Measurements from ENCODE around the gene C16orf86.

Gene C16orf86

GRCh38 chr16:67654403-67654911 lies 12.2 kb upstream of the C16orf86 start:
- peak; percentile 25 for DNase-seq

GRCh38 chr16:67655363-67655762 lies 11.3 kb upstream of the C16orf86 start:
- no peak for DNase-seq

- no peak for DNase-seq
Measured at GRCh38 chr16:67656344-67657016, 10.1 kb upstream of the C16orf86 start.

GRCh38 chr16:67657017-67657608 lies 9.5 kb upstream of the C16orf86 start:
- peak; percentile 23 for DNase-seq

GRCh38 chr16:67657751-67658518 lies 8.7 kb upstream of the C16orf86 start:
- DNase-seq = peak; percentile 22

GRCh38 chr16:67658849-67659674 lies 7.6 kb upstream of the C16orf86 start:
- DNase-seq = peak; percentile 30

- peak; percentile 95 for DNase-seq
Measured at GRCh38 chr16:67659675-67660563, 6.7 kb upstream of the C16orf86 start, which contains the start of gene ACD. Gene ACD, minus strand, starts transcription at chr16:67660260. Its CDS starts 40 bp downstream, at chr16:67660220.

GRCh38 chr16:67660564-67661028 lies 6.0 kb upstream of the C16orf86 start, which contains the start of gene PARD6A:
Gene PARD6A, plus strand, starts transcription at chr16:67660960. Its CDS starts 79 bp downstream, at chr16:67661039.
- peak; percentile 97 for DNase-seq

- DNase-seq = no peak
Measured at GRCh38 chr16:67661101-67661761, 5.4 kb upstream of the C16orf86 start.

- DNase-seq = peak; percentile 23
Measured at GRCh38 chr16:67661886-67662652, 4.5 kb upstream of the C16orf86 start.

- DNase-seq = no peak
Measured at GRCh38 chr16:67662653-67663010, 4.0 kb upstream of the C16orf86 start.

- peak; percentile 70 for DNase-seq
Measured at GRCh38 chr16:67663151-67663876, 3.3 kb upstream of the C16orf86 start.

- DNase-seq = no peak
Measured at GRCh38 chr16:67663877-67664222, 2.8 kb upstream of the C16orf86 start.

- no peak for DNase-seq
Measured at GRCh38 chr16:67664258-67664657, 2.4 kb upstream of the C16orf86 start.

GRCh38 chr16:67664871-67665270 lies 1.7 kb upstream of the C16orf86 start:
- no peak for DNase-seq

GRCh38 chr16:67665598-67665997 lies 1.0 kb upstream of the C16orf86 start:
- DNase-seq = no peak

GRCh38 chr16:67666032-67666551 lies 522 bp upstream of the C16orf86 start:
- peak; percentile 42 for DNase-seq

- no peak for DNase-seq
Measured at GRCh38 chr16:67667453-67667816, 821 bp downstream of the C16orf86 start.

GRCh38 chr16:67667817-67668494 lies 1.3 kb downstream of the C16orf86 start:
- peak; percentile 82 for DNase-seq

Measured in stimulated activated CD8-positive, alpha-beta memory T cell treated with anti-CD3 and anti-CD28 coated beads, Interleukin-4, amount 100 ng/mL, for 48 hours (primary cell).